Retinal pigment epithelial cell (primary cell): ENCODE results near the gene CPLX4.
"Not testable (repeated sequence)": the region's sequence is repeated elsewhere in the genome, so short reads cannot be mapped to it uniquely, and the experiment has no call there.

Experiments used
- DNase-seq: peaks from one replicate; pipeline ENCODE4 v3.0.0-alpha.2; 2010; ENCODE audit warnings: low read depth
- H3K4me3 ChIP-seq: 2 replicates; pipeline ENCODE4 v1.5.1; 2011; ENCODE audit warnings: mild to moderate bottlenecking, low read length, control low read depth, moderate library complexity
- CTCF ChIP-seq: conservative IDR thresholded peaks from 2 replicates; pipeline ENCODE4 v1.5.1; 2011; ENCODE audit warnings: low read depth, low read length, control low read depth, inconsistent platforms

Gene CPLX4

GRCh38 chr18:59264121-59264571 is 54.3 kb downstream of the CPLX4 start:
- H3K4me3 ChIP-seq, result peak overlapping the region; percentile 53
- DNase-seq, result no peak
- TF ChIP-seq CTCF, result no peak

- TF ChIP-seq CTCF, result no peak
- peak overlapping the region; percentile 53 for H3K4me3 ChIP-seq
- no peak for DNase-seq
These were observed 54.8 kb downstream of the CPLX4 start for GRCh38 chr18:59263661-59264060.

GRCh38 chr18:59262243-59262642 is 56.2 kb downstream of the CPLX4 start:
- DNase-seq, H3K4me3 ChIP-seq: not testable (repeated sequence)

- H3K4me3 ChIP-seq, DNase-seq: not testable (repeated sequence)
These were observed 56.6 kb downstream of the CPLX4 start for GRCh38 chr18:59261842-59262241.

GRCh38 chr18:59255491-59255890 is 63.0 kb downstream of the CPLX4 start:
- H3K4me3 ChIP-seq, DNase-seq: not testable (repeated sequence)

- TF ChIP-seq CTCF, result peak; percentile 84
- DNase-seq, result peak; percentile 53
- H3K4me3 ChIP-seq, result no peak overlapping the region
These were observed 69.2 kb downstream of the CPLX4 start for GRCh38 chr18:59249199-59249774.

GRCh38 chr18:59246796-59247195 is 71.7 kb downstream of the CPLX4 start:
- no peak for TF ChIP-seq CTCF
- no peak overlapping the region for H3K4me3 ChIP-seq
- no peak for DNase-seq
